Loucy (cell line): ENCODE results near the gene GTSE1.
A peak's percentile ranks its signal among the peaks of the same experiment; 100 is the strongest.

Experiments
- H2AFZ ChIP-seq: fragments of 200-600 bp; sonication (generic); 2 replicates; pipeline ENCODE4 v1.6.0; 2016; ENCODE audit warnings: antibody characterized with exemption, mild to moderate bottlenecking, low read length, moderate library complexity
- H3F3A ChIP-seq: fragments of 200-600 bp; 2 replicates; pipeline ENCODE4 v1.6.0; 2016; ENCODE audit warnings: antibody characterized with exemption, low read depth, mild to moderate bottlenecking
- H3K27me3 ChIP-seq: fragments of 200-600 bp; sonication (generic); 2 replicates; pipeline ENCODE4 v1.6.1; 2014; ENCODE audit warnings: low read length, mild to moderate bottlenecking; ENCODE audit not compliant: insufficient read depth, poor library complexity, severe bottlenecking
- H3K36me3 ChIP-seq: fragments of 200-600 bp; sonication (generic); 2 replicates; pipeline ENCODE4 v1.6.1; 2016; ENCODE audit warnings: low read length; ENCODE audit not compliant: insufficient read depth
- H3K4me1 ChIP-seq: fragments of 200-600 bp; sonication (generic); 2 replicates; pipeline ENCODE4 v1.5.1; 2014; ENCODE audit warnings: low read length, mild to moderate bottlenecking; ENCODE audit not compliant: insufficient read depth, poor library complexity, severe bottlenecking
- H3K4me2 ChIP-seq: fragments of 200-600 bp; sonication (generic); 2 replicates; pipeline ENCODE4 v1.6.0; 2014; ENCODE audit warnings: antibody characterized with exemption, low read length, low read depth, mild to moderate bottlenecking; ENCODE audit not compliant: poor library complexity, severe bottlenecking
- H3K4me3 ChIP-seq: fragments of 200-600 bp; sonication (generic); 2 replicates; pipeline ENCODE4 v1.5.1; 2014; ENCODE audit warnings: low read length, mild to moderate bottlenecking, mixed read lengths; ENCODE audit not compliant: poor library complexity, severe bottlenecking
- H3K79me2 ChIP-seq: fragments of 200-600 bp; sonication (generic); 2 replicates; pipeline ENCODE4 v1.6.1; 2014; ENCODE audit warnings: low read length; ENCODE audit not compliant: insufficient read depth
- H3K9ac ChIP-seq: fragments of 200-600 bp; sonication (generic); 2 replicates; pipeline ENCODE4 v1.6.0; 2014; ENCODE audit warnings: mild to moderate bottlenecking, low read depth, low read length, moderate library complexity; ENCODE audit not compliant: poor library complexity, severe bottlenecking
- H3K9me2 ChIP-seq: fragments of 200-600 bp; sonication (generic); replicated peaks from 2 replicates; pipeline ENCODE4 v1.6.1; 2016; ENCODE audit warnings: low read depth, low read length, mixed read lengths
- H3K9me3 ChIP-seq: fragments of 200-600 bp; sonication (generic); 2 replicates; pipeline ENCODE4 v1.6.1; 2014; ENCODE audit warnings: mild to moderate bottlenecking, antibody characterized with exemption, low read length, low read depth; ENCODE audit not compliant: insufficient read depth
- H4K20me1 ChIP-seq: fragments of 200-600 bp; sonication (generic); 2 replicates; pipeline ENCODE4 v1.6.0; 2014; ENCODE audit warnings: antibody characterized with exemption, low read length, mild to moderate bottlenecking; ENCODE audit not compliant: insufficient read depth, poor library complexity, severe bottlenecking
- CTCF ChIP-seq: fragments of 200-600 bp; sonication (generic); conservative IDR thresholded peaks from 2 replicates; pipeline ENCODE4 v1.5.1; 2014; ENCODE audit warnings: mild to moderate bottlenecking, antibody characterized with exemption, low read length
- EZH2phosphoT487 ChIP-seq: fragments of 200-600 bp; IDR thresholded peaks from 2 replicates; pipeline ENCODE4 v1.6.1; 2018; ENCODE audit warnings: antibody characterized with exemption, mild to moderate bottlenecking, moderate library complexity, borderline replicate concordance

Gene GTSE1

GRCh38 chr22:46367707-46368191, 71.1 kb downstream of the GTSE1 start:
- H4K20me1 ChIP-seq = no peaks in the 10 kb centered on the region
- no peaks in the 10 kb centered on the region for H3K9me2 ChIP-seq
- no peak overlapping the region for H3K4me3 ChIP-seq
- H3K4me2 ChIP-seq = no peak overlapping the region
- H3F3A ChIP-seq = no peaks in the 10 kb centered on the region
- no peak overlapping the region for H2AFZ ChIP-seq
- no peaks in the 10 kb centered on the region for H3K79me2 ChIP-seq
- H3K9ac ChIP-seq = no peak overlapping the region
- no peaks in the 10 kb centered on the region for H3K4me1 ChIP-seq
- no peaks in the 10 kb centered on the region for H3K27me3 ChIP-seq
- TF ChIP-seq CTCF (peak; percentile 84), EZH2phosphoT487 (no peak)
- H3K36me3 ChIP-seq = no peaks in the 10 kb centered on the region
- H3K9me3 ChIP-seq = no peaks in the 10 kb centered on the region

GRCh38 chr22:46368422-46368821, 71.8 kb downstream of the GTSE1 start:
- Histone ChIP-seq H3K4me1 (peaks cover under 1% of the 10 kb centered on the region), H3K27me3 (no peaks in the 10 kb centered on the region), H2AFZ (no peak overlapping the region), H4K20me1 (no peaks in the 10 kb centered on the region), H3K9ac (no peak overlapping the region), H3K4me2 (no peak overlapping the region), H3K9me3 (no peaks in the 10 kb centered on the region), H3F3A (no peaks in the 10 kb centered on the region), H3K79me2 (no peaks in the 10 kb centered on the region), H3K36me3 (no peaks in the 10 kb centered on the region), H3K9me2 (no peaks in the 10 kb centered on the region), H3K4me3 (no peak overlapping the region)
- TF ChIP-seq EZH2phosphoT487 = no peak
- TF ChIP-seq CTCF = no peak

DNA sequence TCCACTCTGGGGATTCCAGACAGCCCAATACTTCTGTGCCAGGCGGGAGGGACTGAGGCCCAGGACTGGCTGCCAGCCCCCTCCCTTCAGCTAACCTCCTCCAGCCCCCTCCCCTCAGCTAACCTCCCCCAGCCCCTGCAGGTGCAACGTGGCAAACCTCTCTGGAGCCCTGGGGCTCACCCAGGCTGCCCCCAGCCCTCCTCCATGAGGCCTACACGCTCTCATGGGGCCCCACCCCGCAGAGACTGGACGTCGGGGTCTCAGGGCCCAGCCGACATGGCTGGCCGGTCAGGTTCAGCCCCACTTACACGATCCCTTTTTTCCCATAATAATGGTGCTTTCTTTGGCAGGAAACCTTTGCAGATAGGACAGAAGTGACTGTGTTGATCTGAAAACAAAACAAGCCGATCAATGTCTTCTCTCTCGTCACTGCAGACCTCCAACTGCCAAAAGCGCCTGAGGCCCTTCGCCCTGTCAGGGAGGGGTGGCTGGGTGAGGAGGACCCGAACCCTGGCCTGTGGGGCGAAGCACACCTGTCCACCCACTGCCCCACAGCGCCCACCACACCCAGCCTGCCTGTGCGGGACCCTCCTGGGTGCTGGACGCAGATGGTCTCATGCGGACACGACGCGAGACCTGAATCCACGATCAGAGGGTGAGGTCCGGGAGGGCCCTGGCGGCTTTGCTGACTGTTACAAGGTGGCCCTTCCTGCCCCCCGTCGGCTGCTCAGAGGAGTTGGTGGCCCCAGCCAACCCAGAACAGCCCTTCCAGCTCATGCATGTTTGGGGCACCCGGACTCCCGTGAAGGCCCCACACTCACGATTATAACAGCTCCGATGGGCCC, 72.4 kb downstream of the GTSE1 start:
- no peaks in the 10 kb centered on the region for H4K20me1 ChIP-seq
- TF ChIP-seq EZH2phosphoT487 (no peak), CTCF (no peak)
- no peaks in the 10 kb centered on the region for H3F3A ChIP-seq
- H3K4me1 ChIP-seq = peaks cover 7% of the 10 kb centered on the region
- H3K79me2 ChIP-seq = no peaks in the 10 kb centered on the region
- no peak overlapping the region for H3K9ac ChIP-seq
- H3K4me2 ChIP-seq = no peak overlapping the region
- H3K9me2 ChIP-seq = no peaks in the 10 kb centered on the region
- H3K27me3 ChIP-seq = no peaks in the 10 kb centered on the region
- H3K4me3 ChIP-seq = no peak overlapping the region
- no peaks in the 10 kb centered on the region for H3K36me3 ChIP-seq
- H2AFZ ChIP-seq = no peak overlapping the region
- H3K9me3 ChIP-seq = no peaks in the 10 kb centered on the region
